M059J (cell line): ENCODE results near the gene FER1L5. TPM values are rescaled to one million over a fixed set of nuclear protein-coding genes. Genes with fewer than 3 reads are reported as not detected.
"Not testable (repeated sequence)": the region's sequence is repeated elsewhere in the genome, so short reads cannot be mapped to it uniquely, and the experiment has no call there.

Experiments used
- DNase-seq: peaks from one replicate; pipeline ENCODE4 v3.0.0-alpha.2; 2012; ENCODE audit warnings: low read depth
- total RNA-seq: library from RNA; depleted of rRNA; stranded (reverse); fragments of >200 nt; shearing (Covaris generic); gene quantifications from 2 replicates; pipeline ENCODE4 v1.2.3, GENCODE V29; 2014

The FER1L5 gene
- total RNA-seq, 1 experiment from 2014 or later: 0.39 TPM

GRCh38 chr2:96636551-96637171 is 5.9 kb upstream of the FER1L5 start:
- DNase-seq: peak; percentile 6

- DNase-seq: peak; percentile 93
Observed at GRCh38 chr2:96637385-96638143, 5.0 kb upstream of the FER1L5 start.

- DNase-seq: peak; percentile 80
Observed at GRCh38 chr2:96638144-96639121, 4.1 kb upstream of the FER1L5 start, which contains the start of gene KANSL3. TSS of gene KANSL3 (minus strand) at chr2:96638312. CDS start at chr2:96637135, 1,177 bp downstream.

GRCh38 chr2:96647681-96648080 is 5.1 kb downstream of the FER1L5 start:
- no peak for DNase-seq

- no peak for DNase-seq
Observed at GRCh38 chr2:96648306-96648930, 5.9 kb downstream of the FER1L5 start.

GRCh38 chr2:96649342-96649741 is 6.8 kb downstream of the FER1L5 start:
- no peak for DNase-seq

- DNase-seq: no peak
Observed at GRCh38 chr2:96651793-96652192, 9.2 kb downstream of the FER1L5 start.

- DNase-seq: not testable (repeated sequence)
Observed at GRCh38 chr2:96654791-96655190, 12.2 kb downstream of the FER1L5 start.

- no peak for DNase-seq
Observed at GRCh38 chr2:96655526-96655925, 13.0 kb downstream of the FER1L5 start.

- no peak for DNase-seq
Observed at GRCh38 chr2:96656540-96656939, 14.0 kb downstream of the FER1L5 start.

GRCh38 chr2:96661324-96661723 is 18.8 kb downstream of the FER1L5 start:
- no peak for DNase-seq

- no peak for DNase-seq
Observed at GRCh38 chr2:96662360-96662759, 19.8 kb downstream of the FER1L5 start.

GRCh38 chr2:96663177-96663576 is 20.6 kb downstream of the FER1L5 start:
- no peak for DNase-seq

GRCh38 chr2:96663829-96664228 is 21.3 kb downstream of the FER1L5 start:
- no peak for DNase-seq

GRCh38 chr2:96664366-96664925 is 21.9 kb downstream of the FER1L5 start:
- DNase-seq: no peak

- DNase-seq: peak; percentile 97
Observed at GRCh38 chr2:96665083-96665569, 22.6 kb downstream of the FER1L5 start.

- DNase-seq: not testable (repeated sequence)
Observed at GRCh38 chr2:96665717-96666116, 23.2 kb downstream of the FER1L5 start.

- no peak for DNase-seq
Observed at GRCh38 chr2:96668771-96669170, 26.2 kb downstream of the FER1L5 start.

GRCh38 chr2:96669539-96670215 is 27.1 kb downstream of the FER1L5 start:
- peak; percentile 11 for DNase-seq

- no peak for DNase-seq
Observed at GRCh38 chr2:96679848-96680247, 37.3 kb downstream of the FER1L5 start.
